LNCAP (cell line): Measurements from ENCODE around the gene RRP1.

Source experiments
- CTCF ChIP-seq: fragments of 450-650 bp; IDR thresholded peaks from 2 replicates; pipeline ENCODE4 v1.5.1; 2017; ENCODE audit warnings: mild to moderate bottlenecking

Gene RRP1

GRCh38 chr21:43767984-43768867 lies 21.2 kb upstream of the RRP1 start:
- TF ChIP-seq CTCF = no peak

GRCh38 chr21:43768868-43769167 lies 20.6 kb upstream of the RRP1 start:
- no peak for TF ChIP-seq CTCF

GRCh38 chr21:43769325-43769958 lies 19.9 kb upstream of the RRP1 start:
- TF ChIP-seq CTCF = no peak

GRCh38 chr21:43770066-43770655 lies 19.2 kb upstream of the RRP1 start:
- TF ChIP-seq CTCF = no peak

GRCh38 chr21:43771199-43771675 lies 18.1 kb upstream of the RRP1 start:
- TF ChIP-seq CTCF = no peak

- no peak for TF ChIP-seq CTCF
Observed at GRCh38 chr21:43771698-43772424, 17.5 kb upstream of the RRP1 start.

- no peak for TF ChIP-seq CTCF
Observed at GRCh38 chr21:43772425-43772821, 17.0 kb upstream of the RRP1 start.
